Subcutaneous adipose tissue (tissue), 4 donors: ENCODE measurements around the gene GNAS. TPM values are rescaled to one million over a fixed set of nuclear protein-coding genes. Genes with fewer than 3 reads are reported as not detected.

Experiments used
- CTCF ChIP-seq: fragments of 450-650 bp; IDR thresholded peaks from one replicate; pipeline ENCODE4 v1.5.1; 2016; ENCODE audit warnings: low read depth, mild to moderate bottlenecking, control low read depth, antibody characterized with exemption, moderate library complexity
- total RNA-seq, 4 donors: library from RNA; depleted of rRNA; stranded (reverse); fragments of >200 nt; gene quantifications; one replicate each; pipeline ENCODE4 v1.1.0, GENCODE V29; 2016

Gene GNAS
- total RNA-seq, 4 donors from 2014 or later: 671 to 1,187 (median 863) TPM

- no peak for TF ChIP-seq CTCF
These were observed 69.0 kb downstream of the GNAS start for GRCh38 chr20:58921564-58921963.

- no peak for TF ChIP-seq CTCF
These were observed 69.5 kb downstream of the GNAS start for GRCh38 chr20:58922036-58922435.

- no peak for TF ChIP-seq CTCF
These were observed 70.7 kb downstream of the GNAS start for GRCh38 chr20:58923117-58923712.

GRCh38 chr20:58926802-58927489 lies 74.4 kb downstream of the GNAS start:
- no peak for TF ChIP-seq CTCF

GRCh38 chr20:58927490-58928061 lies 75.1 kb downstream of the GNAS start:
- TF ChIP-seq CTCF: no peak

- TF ChIP-seq CTCF: no peak
These were observed 78.0 kb downstream of the GNAS start for GRCh38 chr20:58930496-58930895.

GRCh38 chr20:58932170-58932569 lies 79.7 kb downstream of the GNAS start:
- TF ChIP-seq CTCF: no peak
